Fibroblast of lung (primary cell): ENCODE results near the gene LHCGR.

Source experiments
- CTCF ChIP-seq, 2 donors: IDR thresholded peaks in 1 of 2; conservative IDR thresholded peaks in 1 of 2; 1 replicate in 1 of 2; 2 replicates in 1 of 2; pipeline ENCODE4 v1.5.1; 2011 to 2012; ENCODE audit warnings: low read length in 2 of 2, control low read depth in 1 of 2, inconsistent platforms in 1 of 2, low read depth in 1 of 2, mild to moderate bottlenecking in 1 of 2
- EZH2 ChIP-seq: IDR thresholded peaks from 2 replicates; pipeline ENCODE4 v1.5.1; 2012; ENCODE audit warnings: low read length, control low read depth, mild to moderate bottlenecking; ENCODE audit errors: missing control alignments

- TF ChIP-seq EZH2 (no peak), CTCF (conservative IDR thresholded peaks at IDR 0.05 in 1 of 2, IDR thresholded peaks at IDR 0.05 in 1 of 2; ENCODE audit: low read depth in 1 of 2, low read length in 2 of 2) (no peak)
Measured at GRCh38 chr2:48719480-48720177, 35.9 kb downstream of the LHCGR start.
